ENCODE measurements around the gene PDCD1.

DNA sequence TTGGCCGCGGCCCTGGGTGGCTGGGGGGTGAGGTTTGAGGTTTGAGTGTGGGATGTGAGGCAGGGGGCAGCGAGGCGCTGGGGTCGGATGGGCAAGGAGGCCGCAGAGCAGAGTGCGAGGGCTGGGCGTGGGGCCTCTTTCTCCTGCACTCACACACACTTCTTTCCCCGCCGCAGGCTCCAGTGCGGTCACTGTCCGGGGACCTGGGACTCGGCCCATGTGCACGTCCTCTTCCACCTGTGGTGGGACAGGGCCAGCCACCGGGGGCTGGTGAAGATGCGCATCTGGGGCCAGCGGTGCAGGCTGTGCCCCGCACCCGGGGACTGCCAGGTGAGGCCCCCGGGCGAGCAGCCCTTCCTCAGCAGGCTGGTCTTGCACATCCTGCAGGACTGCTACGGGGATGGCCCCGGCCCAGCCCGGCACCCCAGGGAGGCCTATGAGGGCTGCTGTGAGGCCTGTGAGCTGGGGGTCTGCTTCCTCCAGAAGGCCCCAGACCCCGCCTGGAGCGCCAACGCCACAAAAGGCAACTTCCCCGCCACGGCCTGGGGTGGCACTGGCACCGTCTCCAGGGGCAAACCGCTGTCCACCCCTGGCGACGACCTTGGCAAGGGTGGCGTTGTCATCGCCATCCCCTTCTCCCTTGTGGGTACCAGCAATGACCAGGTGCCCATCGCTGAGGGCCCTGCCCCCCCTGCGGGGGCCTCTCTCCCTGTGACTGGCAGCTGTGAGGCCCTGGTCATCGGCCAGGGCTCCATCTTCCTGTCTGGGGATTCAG is 13.0 kb upstream of the PDCD1 start:
- TF ChIP-seq CTCF (IDR thresholded peaks at IDR 0.05) (no peak), EP300 (IDR thresholded peaks at IDR 0.05) (no peak)

Measured in sigmoid colon (tissue), 4 donors.